ENCODE data around the gene PPP2R5D. TPM values are rescaled to one million over a fixed set of nuclear protein-coding genes. Genes with fewer than 3 reads are reported as not detected.

The PPP2R5D gene
- total and polyA plus RNA-seq, 2 of the 4 experiments (the other 2 are of a cell fraction), result 55.6 to 68.8 TPM

DNA sequence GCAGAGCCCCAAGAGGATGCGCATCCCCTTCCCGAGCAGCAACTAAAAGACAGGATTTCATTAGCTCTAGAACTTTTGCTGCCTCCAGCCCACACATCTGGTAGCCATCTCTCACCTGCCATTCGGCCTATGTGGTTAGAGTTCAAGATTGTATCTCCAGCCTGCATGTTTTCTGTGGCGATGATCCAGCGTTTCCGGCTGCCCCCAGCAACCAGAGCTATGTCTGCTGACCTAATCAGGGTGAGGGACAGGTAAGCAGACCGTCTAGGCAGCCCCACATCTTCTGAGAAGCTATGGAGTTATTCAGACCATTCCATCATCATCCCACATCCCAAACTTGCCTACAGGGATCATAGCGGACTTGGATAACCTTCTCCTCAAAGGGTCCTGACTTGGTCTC lies 71.6 kb downstream of the PPP2R5D start:
- no peak for ATAC-seq (ENCODE audit: low read depth)
- H3K18ac ChIP-seq (ENCODE audit: low read depth, low read length), result no peak overlapping the region
- no peak overlapping the region for H3K4me2 ChIP-seq (ENCODE audit: low read depth, low read length)
- H3K56ac ChIP-seq (ENCODE audit: extremely low read depth, insufficient read depth, low read length), result no peak overlapping the region
- TF ChIP-seq, protein P1, sequence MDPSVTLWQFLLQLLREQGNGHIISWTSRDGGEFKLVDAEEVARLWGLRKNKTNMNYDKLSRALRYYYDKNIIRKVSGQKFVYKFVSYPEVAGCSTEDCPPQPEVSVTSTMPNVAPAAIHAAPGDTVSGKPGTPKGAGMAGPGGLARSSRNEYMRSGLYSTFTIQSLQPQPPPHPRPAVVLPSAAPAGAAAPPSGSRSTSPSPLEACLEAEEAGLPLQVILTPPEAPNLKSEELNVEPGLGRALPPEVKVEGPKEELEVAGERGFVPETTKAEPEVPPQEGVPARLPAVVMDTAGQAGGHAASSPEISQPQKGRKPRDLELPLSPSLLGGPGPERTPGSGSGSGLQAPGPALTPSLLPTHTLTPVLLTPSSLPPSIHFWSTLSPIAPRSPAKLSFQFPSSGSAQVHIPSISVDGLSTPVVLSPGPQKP (IDR thresholded peaks at IDR 0.05; ENCODE audit: borderline replicate concordance, low read depth, low read length), result no peak
- TF ChIP-seq BHLHE40 (IDR thresholded peaks at IDR 0.05; ENCODE audit: low read depth, low read length) (no peak), CEBPB (IDR thresholded peaks at IDR 0.05; ENCODE audit: low read depth, low read length) (no peak), SMC3 (IDR thresholded peaks at IDR 0.05; ENCODE audit: low read depth, low read length) (no peak), FOS (IDR thresholded peaks at IDR 0.05; ENCODE audit: low read depth, low read length) (no peak), RAD21 (IDR thresholded peaks at IDR 0.05; ENCODE audit: low read length) (no peak), NFE2L2 (IDR thresholded peaks at IDR 0.05; ENCODE audit: low read depth, low read length) (no peak), MAZ (IDR thresholded peaks at IDR 0.05; ENCODE audit: borderline replicate concordance, low read depth, low read length) (no peak), MAFK (IDR thresholded peaks at IDR 0.05; ENCODE audit: low read depth, low read length) (no peak), POLR2A (IDR thresholded peaks at IDR 0.05; ENCODE audit: low read depth, low read length) (no peak), CHD1 (IDR thresholded peaks at IDR 0.05; ENCODE audit: low read depth, low read length) (no peak), RCOR1 (IDR thresholded peaks at IDR 0.05; ENCODE audit: insufficient replicate concordance, low read length) (no peak), RFX5 (IDR thresholded peaks at IDR 0.05; ENCODE audit: low read depth, low read length) (no peak), USF2 (IDR thresholded peaks at IDR 0.05; ENCODE audit: low read depth, low read length) (no peak), MXI1 (IDR thresholded peaks at IDR 0.05; ENCODE audit: borderline replicate concordance, low read depth, low read length) (no peak)
- TF ChIP-seq, protein P2, sequence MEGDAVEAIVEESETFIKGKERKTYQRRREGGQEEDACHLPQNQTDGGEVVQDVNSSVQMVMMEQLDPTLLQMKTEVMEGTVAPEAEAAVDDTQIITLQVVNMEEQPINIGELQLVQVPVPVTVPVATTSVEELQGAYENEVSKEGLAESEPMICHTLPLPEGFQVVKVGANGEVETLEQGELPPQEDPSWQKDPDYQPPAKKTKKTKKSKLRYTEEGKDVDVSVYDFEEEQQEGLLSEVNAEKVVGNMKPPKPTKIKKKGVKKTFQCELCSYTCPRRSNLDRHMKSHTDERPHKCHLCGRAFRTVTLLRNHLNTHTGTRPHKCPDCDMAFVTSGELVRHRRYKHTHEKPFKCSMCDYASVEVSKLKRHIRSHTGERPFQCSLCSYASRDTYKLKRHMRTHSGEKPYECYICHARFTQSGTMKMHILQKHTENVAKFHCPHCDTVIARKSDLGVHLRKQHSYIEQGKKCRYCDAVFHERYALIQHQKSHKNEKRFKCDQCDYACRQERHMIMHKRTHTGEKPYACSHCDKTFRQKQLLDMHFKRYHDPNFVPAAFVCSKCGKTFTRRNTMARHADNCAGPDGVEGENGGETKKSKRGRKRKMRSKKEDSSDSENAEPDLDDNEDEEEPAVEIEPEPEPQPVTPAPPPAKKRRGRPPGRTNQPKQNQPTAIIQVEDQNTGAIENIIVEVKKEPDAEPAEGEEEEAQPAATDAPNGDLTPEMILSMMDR (conservative IDR thresholded peaks at IDR 0.05; ENCODE audit: low read depth, low read length), result no peak
- intact Hi-C loops (cut with micrococcal nuclease) (no loop called here), dilution Hi-C loops (cut with HindIII; ENCODE audit: low sequenced_read_pairs, unreplicated experiment) (no loop called here), in situ Hi-C loops (cut with MboI; ENCODE audit: low sequenced_read_pairs) (no loop called here)
- CTCF ChIA-PET, result interaction anchor here (0.6 kb wide), 1 partner anchor 534 kb away, joined by 3 read pairs; no protein-coding TSS in a partner anchor
- no peak for DNase-seq
- H2AK5ac ChIP-seq (ENCODE audit: low read depth, low read length), result no peak overlapping the region
- no peaks in the 10 kb centered on the region for H3K9me3 ChIP-seq (ENCODE audit: control insufficient read depth, insufficient read depth, low read length)
- WGBS, 2 experiments (ENCODE audit: extremely low coverage in 2 of 2, insufficient read length in 1 of 2), result no CpG with 5 or more reads among the region's 8 CpGs
- H3K9ac ChIP-seq (ENCODE audit: low read depth, low read length), result no peak overlapping the region
- no peak overlapping the region for H4K91ac ChIP-seq (ENCODE audit: insufficient read depth, low read depth, low read length)
- H2AFZ ChIP-seq (replicated peaks; ENCODE audit: low read length, poor library complexity), result no peak overlapping the region
- no peak overlapping the region for H2AK9ac ChIP-seq (replicated peaks; ENCODE audit: low read depth, low read length, poor library complexity)
- H4K5ac ChIP-seq (ENCODE audit: low read depth, low read length), result no peak overlapping the region
- no peak overlapping the region for H3K4ac ChIP-seq (ENCODE audit: low read depth, low read length)
- H2BK120ac ChIP-seq (ENCODE audit: low read depth, low read length), result no peak overlapping the region
- H4K8ac ChIP-seq (ENCODE audit: low read depth in 2 of 2, low read length in 2 of 2), result no peak overlapping the region
- H3K27ac ChIP-seq (ENCODE audit: insufficient read depth, low read length), result no peak overlapping the region
- BruUV-seq (replicated peaks), result no TSS peak
- no peak overlapping the region for H3K4me3 ChIP-seq (ENCODE audit: insufficient read depth, low read depth, low read length)
- no peak overlapping the region for H3K23ac ChIP-seq (ENCODE audit: low read depth, low read length)
- peaks cover 32 to 64% of the 10 kb centered on the region in 2 experiments for H3K79me1 ChIP-seq (ENCODE audit: low read depth in 1 of 2, low read length in 2 of 2)
- H2BK15ac ChIP-seq (ENCODE audit: low read depth, low read length), result no peak overlapping the region
- peaks cover 25% of the 10 kb centered on the region for H3K4me1 ChIP-seq (ENCODE audit: control insufficient read depth, insufficient read depth, low read length)
- H3K9me1 ChIP-seq (ENCODE audit: insufficient read depth, low read length), result peaks cover 23% of the 10 kb centered on the region
- POLR2A ChIA-PET (ENCODE audit: unreplicated experiment), result no interaction called here
- no peak overlapping the region for H2BK20ac ChIP-seq (ENCODE audit: low read depth, low read length)
- peaks cover 24% of the 10 kb centered on the region for H3K36me3 ChIP-seq (ENCODE audit: control insufficient read depth, insufficient read depth, low read length)
- H3K27me3 ChIP-seq (ENCODE audit: control insufficient read depth, insufficient read depth, low read length), result no peaks in the 10 kb centered on the region
- no peaks in the 10 kb centered on the region for H4K20me1 ChIP-seq (ENCODE audit: insufficient read depth, low read length)
- H2BK5ac ChIP-seq (ENCODE audit: low read depth, low read length, poor library complexity, severe bottlenecking), result no peak overlapping the region
- no peak overlapping the region for H3K14ac ChIP-seq (replicated peaks; ENCODE audit: low read depth, low read length)

Measured in IMR-90 (cell line).